ENCODE results near the gene MAP1A. TPM values are rescaled to one million over a fixed set of nuclear protein-coding genes. Genes with fewer than 3 reads are reported as not detected.

The MAP1A gene
- total and polyA plus RNA-seq, 2 donors (not counting 3 experiments of a cell fraction or from before 2014, with no cell fraction given) = 0.68 to 4.8 TPM

GRCh38 chr15:43471975-43472374, 45.4 kb upstream of the MAP1A start:
- H3K36me3 ChIP-seq (ENCODE audit: control insufficient read depth in 2 of 2, extremely low read depth in 1 of 2, insufficient read depth in 2 of 2, low read length in 2 of 2) = peaks cover 17 to 31% of the 10 kb centered on the region in 2 experiments
- intact Hi-C loops (cut with micrococcal nuclease) = no loop called here

More at GRCh38 chr15:43471975-43472374, 45.4 kb upstream of the MAP1A start:
- H3K4me1 ChIP-seq (ENCODE audit: control insufficient read depth, extremely low read depth, insufficient read depth, low read length) = no peaks in the 10 kb centered on the region
- no peaks in the 10 kb centered on the region for H3K79me2 ChIP-seq (ENCODE audit: control insufficient read depth, insufficient read depth, low read length)
- dilution Hi-C loops (cut with MboI; ENCODE audit: extremely low pct_ligation_motif_present, low sequenced_read_pairs) = no loop called here
- POLR2A ChIA-PET = no interaction called here
- H3K4me3 ChIP-seq (replicated peaks in 1 of 3; ENCODE audit: insufficient read depth in 1 of 3, low read depth in 1 of 3, low read length in 3 of 3) = no peak overlapping the region
- no peaks in the 10 kb centered on the region for H3K27me3 ChIP-seq (ENCODE audit: control insufficient read depth in 2 of 2, insufficient read depth in 2 of 2, low read length in 2 of 2)
- H3K9me1 ChIP-seq (replicated peaks; ENCODE audit: control insufficient read depth, extremely low read depth, insufficient read depth, low read length) = no peaks in the 10 kb centered on the region
- TF ChIP-seq FOS (IDR thresholded peaks at IDR 0.05; ENCODE audit: borderline replicate concordance, insufficient read depth, low read length) = no peak
- TF ChIP-seq POLR2A (IDR thresholded peaks at IDR 0.05; ENCODE audit: low read depth, low read length) = no peak
- no peak for TF ChIP-seq POLR2AphosphoS5 (IDR thresholded peaks at IDR 0.05; ENCODE audit: insufficient read depth, low read depth, low read length)
- TF ChIP-seq JUN (IDR thresholded peaks at IDR 0.05; ENCODE audit: borderline replicate concordance, insufficient read depth, insufficient read length, low read depth) = no peak
- TF ChIP-seq, protein P1, sequence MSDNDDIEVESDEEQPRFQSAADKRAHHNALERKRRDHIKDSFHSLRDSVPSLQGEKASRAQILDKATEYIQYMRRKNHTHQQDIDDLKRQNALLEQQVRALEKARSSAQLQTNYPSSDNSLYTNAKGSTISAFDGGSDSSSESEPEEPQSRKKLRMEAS (IDR thresholded peaks at IDR 0.05; ENCODE audit: insufficient read depth, insufficient read length) = no peak
- TF ChIP-seq, protein P2, sequence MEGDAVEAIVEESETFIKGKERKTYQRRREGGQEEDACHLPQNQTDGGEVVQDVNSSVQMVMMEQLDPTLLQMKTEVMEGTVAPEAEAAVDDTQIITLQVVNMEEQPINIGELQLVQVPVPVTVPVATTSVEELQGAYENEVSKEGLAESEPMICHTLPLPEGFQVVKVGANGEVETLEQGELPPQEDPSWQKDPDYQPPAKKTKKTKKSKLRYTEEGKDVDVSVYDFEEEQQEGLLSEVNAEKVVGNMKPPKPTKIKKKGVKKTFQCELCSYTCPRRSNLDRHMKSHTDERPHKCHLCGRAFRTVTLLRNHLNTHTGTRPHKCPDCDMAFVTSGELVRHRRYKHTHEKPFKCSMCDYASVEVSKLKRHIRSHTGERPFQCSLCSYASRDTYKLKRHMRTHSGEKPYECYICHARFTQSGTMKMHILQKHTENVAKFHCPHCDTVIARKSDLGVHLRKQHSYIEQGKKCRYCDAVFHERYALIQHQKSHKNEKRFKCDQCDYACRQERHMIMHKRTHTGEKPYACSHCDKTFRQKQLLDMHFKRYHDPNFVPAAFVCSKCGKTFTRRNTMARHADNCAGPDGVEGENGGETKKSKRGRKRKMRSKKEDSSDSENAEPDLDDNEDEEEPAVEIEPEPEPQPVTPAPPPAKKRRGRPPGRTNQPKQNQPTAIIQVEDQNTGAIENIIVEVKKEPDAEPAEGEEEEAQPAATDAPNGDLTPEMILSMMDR (IDR thresholded peaks at IDR 0.05; ENCODE audit: extremely low read depth in 1 of 2, insufficient read depth in 1 of 2, low read depth in 1 of 2, low read length in 2 of 2) = no peak
- TF ChIP-seq MYC (IDR thresholded peaks at IDR 0.05; ENCODE audit: low read depth, low read length) = no peak
- no peak for TF ChIP-seq GATA2 (IDR thresholded peaks at IDR 0.05; ENCODE audit: insufficient read depth, insufficient read length, low read depth, low read length)
- TF ChIP-seq EZH2 (IDR thresholded peaks at IDR 0.05; ENCODE audit: borderline replicate concordance, low read depth, low read length, severe bottlenecking) = no peak
- BruUV-seq (replicated peaks) = no TSS peak
- H4K20me1 ChIP-seq (replicated peaks; ENCODE audit: control insufficient read depth, extremely low read depth, insufficient read depth, low read length) = no peaks in the 10 kb centered on the region
- DNase-seq (ENCODE audit: low read depth, low spot score) (no peak), FAIRE-seq (no peak)
- no peaks in the 10 kb centered on the region for H3K9me3 ChIP-seq (replicated peaks; ENCODE audit: control insufficient read depth, insufficient read depth, low read length)
- H2AFZ ChIP-seq (ENCODE audit: low read depth, low read length) = no peak overlapping the region
- CTCF ChIA-PET = interaction anchor here (1.9 kb wide), 1 partner anchor 31 kb away, joined by 6 read pairs; no protein-coding TSS in a partner anchor
- H3K27ac ChIP-seq (ENCODE audit: insufficient read depth, low read depth, low read length) = no peak overlapping the region
- H3K9ac ChIP-seq (replicated peaks; ENCODE audit: extremely low read depth, insufficient read depth, low read length) = no peak overlapping the region
- H3K4me2 ChIP-seq (ENCODE audit: insufficient read depth, low read length) = no peak overlapping the region

Measured in endothelial cell of umbilical vein (primary cell).